Fibroblast of skin of scalp (primary cell): ENCODE results near the gene CD63.
A peak's percentile ranks its signal among the peaks of the same experiment; 100 is the strongest.

Experiments used
- DNase-seq: peaks from one replicate; pipeline ENCODE4 v3.0.0-alpha.2; 2013

Gene CD63

DNA sequence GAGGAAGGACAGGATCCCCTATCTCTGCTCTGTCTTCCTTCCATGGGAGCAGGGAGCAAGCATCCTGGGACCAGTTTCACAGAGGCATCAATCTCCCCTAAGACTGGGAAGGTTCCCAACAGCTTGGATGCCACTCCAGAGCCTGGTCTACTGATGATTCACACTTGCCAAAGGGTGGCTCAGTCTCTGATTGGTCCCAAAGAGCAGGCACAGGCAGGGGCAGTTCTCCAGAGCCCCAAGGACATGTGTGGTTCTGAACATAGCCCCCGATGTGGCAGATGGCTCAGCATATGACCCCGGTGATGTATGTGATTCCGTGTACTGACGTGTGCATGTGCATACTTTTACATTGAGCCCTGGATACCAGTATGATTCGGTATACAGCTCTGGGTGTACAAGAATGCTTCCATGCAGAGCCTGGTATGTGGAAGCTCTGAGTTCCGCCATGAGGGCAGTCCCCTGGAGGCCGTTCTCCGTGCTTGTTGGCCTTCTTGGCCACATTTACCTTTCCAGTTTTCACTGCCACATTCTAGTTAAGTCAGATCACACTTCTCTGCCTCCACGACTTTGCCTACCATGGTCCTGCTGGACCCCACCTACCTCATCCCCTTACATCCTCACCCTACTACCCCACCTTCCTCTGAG is 42.3 kb downstream of the CD63 start:
- no peak for DNase-seq

GRCh38 chr12:55685671-55686070 is 43.1 kb downstream of the CD63 start:
- DNase-seq = no peak

GRCh38 chr12:55684761-55685370 is 43.9 kb downstream of the CD63 start:
- no peak for DNase-seq

DNA sequence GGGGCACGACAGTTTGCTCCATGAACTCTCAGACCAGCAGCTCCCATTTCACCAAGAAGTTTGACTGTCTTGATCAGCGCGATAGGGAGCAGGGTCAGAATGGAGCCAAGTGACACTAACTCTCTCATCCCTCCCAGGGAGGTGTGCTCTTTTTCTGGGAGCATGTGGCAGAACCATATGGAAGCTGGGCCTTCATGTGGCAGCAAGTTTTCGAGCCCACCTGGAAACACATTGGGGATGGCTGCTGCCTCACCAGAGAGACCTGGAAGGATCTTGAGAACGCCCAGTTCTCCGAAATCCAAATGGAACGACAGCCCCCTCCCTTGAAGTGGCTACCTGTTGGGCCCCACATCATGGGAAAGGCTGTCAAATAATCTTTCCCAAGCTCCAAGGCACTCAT is 45.1 kb downstream of the CD63 start:
- DNase-seq = no peak

GRCh38 chr12:55682087-55682796 is 46.6 kb downstream of the CD63 start:
- no peak for DNase-seq

DNA sequence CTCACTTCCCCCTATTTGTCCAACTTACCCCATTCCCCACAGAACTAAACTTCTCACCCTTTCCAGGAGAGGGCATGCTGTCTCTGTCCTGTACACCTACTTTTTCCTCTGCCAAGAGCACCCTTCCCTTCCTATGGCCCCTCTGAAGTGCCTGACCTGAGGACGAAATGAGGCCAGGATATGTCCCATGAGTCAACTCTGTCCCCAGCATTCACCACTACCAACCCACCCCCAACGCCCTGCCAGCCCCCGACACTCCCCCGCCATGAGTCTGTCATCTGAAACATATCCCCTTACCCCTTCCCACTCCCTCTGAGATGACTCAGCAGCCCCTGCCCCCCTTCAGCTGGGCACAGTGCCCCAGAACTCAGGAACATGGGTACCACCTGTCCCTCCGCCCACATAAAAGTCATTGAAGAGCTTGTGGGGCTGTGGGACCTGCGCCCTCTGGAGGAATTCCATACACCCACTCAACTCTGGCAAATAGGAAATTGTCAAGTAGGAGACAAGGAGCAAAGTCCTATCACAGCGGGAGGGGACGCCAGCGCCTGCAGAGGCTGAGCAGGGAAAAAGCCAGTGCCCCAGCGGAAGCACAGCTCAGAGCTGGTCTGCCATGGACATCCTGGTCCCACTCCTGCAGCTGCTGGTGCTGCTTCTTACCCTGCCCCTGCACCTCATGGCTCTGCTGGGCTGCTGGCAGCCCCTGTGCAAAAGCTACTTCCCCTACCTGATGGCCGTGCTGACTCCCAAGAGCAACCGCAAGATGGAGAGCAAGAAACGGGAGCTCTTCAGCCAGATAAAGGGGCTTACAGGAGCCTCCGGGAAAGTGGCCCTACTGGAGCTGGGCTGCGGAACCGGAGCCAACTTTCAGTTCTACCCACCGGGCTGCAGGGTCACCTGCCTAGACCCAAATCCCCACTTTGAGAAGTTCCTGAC is 47.4 kb downstream of the CD63 start:
- DNase-seq = peak; percentile 71

- DNase-seq = no peak
Measured at GRCh38 chr12:55679691-55680090, 49.1 kb downstream of the CD63 start.

DNA sequence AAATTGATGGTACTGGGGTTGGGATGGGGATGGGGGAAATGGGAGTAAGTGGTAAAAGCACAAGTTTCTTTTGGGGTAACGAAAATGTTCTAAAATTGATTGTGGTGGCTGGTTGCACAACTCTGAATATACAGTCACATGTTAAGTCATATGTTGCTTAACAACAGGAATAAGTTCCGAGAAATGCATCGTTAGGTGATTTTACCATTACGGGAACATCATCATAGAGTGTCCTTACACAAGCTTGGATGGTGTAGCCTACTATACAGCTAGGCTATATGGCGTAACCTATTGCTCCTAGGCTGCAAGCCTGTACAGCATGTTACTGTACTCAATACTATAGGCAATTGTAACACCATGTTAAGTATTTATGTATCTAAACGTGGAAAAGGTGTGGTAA is 52.1 kb downstream of the CD63 start:
- DNase-seq = no peak

DNA sequence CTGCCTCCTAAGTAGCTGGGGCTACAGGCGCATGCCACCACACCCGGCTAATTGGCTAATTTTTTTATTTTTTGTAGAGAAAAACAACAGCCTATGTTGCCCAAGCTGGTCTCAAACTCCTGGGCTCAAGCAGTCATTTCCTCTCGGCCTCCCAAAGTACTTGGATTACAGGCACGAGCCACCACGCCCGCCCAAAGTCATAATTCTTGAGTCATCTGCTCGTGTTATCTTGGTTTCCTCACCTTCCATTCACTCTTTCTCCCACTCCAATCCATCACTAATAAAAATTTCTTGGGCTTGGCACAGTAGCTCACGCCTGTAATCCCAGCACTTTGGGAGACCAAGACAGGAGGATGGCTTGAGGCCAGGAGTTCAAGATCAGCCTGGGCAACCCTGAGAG is 53.1 kb downstream of the CD63 start:
- no peak for DNase-seq
